Activated naive CD8-positive, alpha-beta T cell treated with anti-CD3 and anti-CD28 coated beads, Interleukin-2, amount 50 U/mL, for 24 hours (primary cell): ENCODE results near the gene TMEM222.

Source experiments
- ATAC-seq: fragments of 150-1000 bp; cut with Tn5 transposase; one replicate; pipeline ENCODE4 v1.10.0; 2021
- DNase-seq: peaks from one replicate; pipeline ENCODE4 v3.0.0; 2021
- H3K27ac Mint-ChIP-seq: one replicate; pipeline ENCODE4 v1.8.0; 2021; ENCODE audit warnings: mild to moderate bottlenecking, mixed read lengths
- H3K27me3 Mint-ChIP-seq: one replicate; pipeline ENCODE4 v1.8.0; 2021; ENCODE audit warnings: mixed read lengths
- H3K36me3 Mint-ChIP-seq: one replicate; pipeline ENCODE4 v1.8.0; 2021; ENCODE audit warnings: low read depth, mixed read lengths
- H3K4me1 Mint-ChIP-seq: one replicate; pipeline ENCODE4 v1.8.0; 2021; ENCODE audit warnings: mixed read lengths
- H3K4me3 Mint-ChIP-seq: one replicate; pipeline ENCODE4 v1.8.0; 2021; ENCODE audit warnings: mild to moderate bottlenecking, moderate library complexity, mixed read lengths
- H3K9me3 Mint-ChIP-seq: one replicate; pipeline ENCODE4 v1.8.0; 2021; ENCODE audit warnings: mixed read lengths

The TMEM222 gene

GRCh38 chr1:27322569-27323240 lies 742 bp downstream of the TMEM222 start:
- DNase-seq = no peak
- Mint-ChIP-seq H3K36me3 (peaks cover 26% of the 10 kb centered on the region), H3K9me3 (no peaks in the 10 kb centered on the region), H3K27me3 (no peaks in the 10 kb centered on the region), H3K4me1 (peaks cover 48% of the 10 kb centered on the region), H3K27ac (peak overlapping the region; percentile 96), H3K4me3 (peak overlapping the region; percentile 96)
- ATAC-seq = no peak

- ATAC-seq (no peak), DNase-seq (no peak)
- Mint-ChIP-seq H3K27me3 (no peaks in the 10 kb centered on the region), H3K36me3 (peaks cover 26% of the 10 kb centered on the region), H3K27ac (no peak overlapping the region), H3K4me3 (no peak overlapping the region), H3K4me1 (peaks cover 61% of the 10 kb centered on the region), H3K9me3 (no peaks in the 10 kb centered on the region)
Measured at GRCh38 chr1:27325286-27325685, 3.3 kb downstream of the TMEM222 start.

- Mint-ChIP-seq H3K4me1 (peaks cover 56% of the 10 kb centered on the region), H3K4me3 (no peak overlapping the region), H3K36me3 (peaks cover 21% of the 10 kb centered on the region), H3K27me3 (no peaks in the 10 kb centered on the region), H3K27ac (peak overlapping the region; percentile 43), H3K9me3 (no peaks in the 10 kb centered on the region)
- DNase-seq (no peak), ATAC-seq (no peak)
Measured at GRCh38 chr1:27327964-27328363, 6.0 kb downstream of the TMEM222 start.

DNA sequence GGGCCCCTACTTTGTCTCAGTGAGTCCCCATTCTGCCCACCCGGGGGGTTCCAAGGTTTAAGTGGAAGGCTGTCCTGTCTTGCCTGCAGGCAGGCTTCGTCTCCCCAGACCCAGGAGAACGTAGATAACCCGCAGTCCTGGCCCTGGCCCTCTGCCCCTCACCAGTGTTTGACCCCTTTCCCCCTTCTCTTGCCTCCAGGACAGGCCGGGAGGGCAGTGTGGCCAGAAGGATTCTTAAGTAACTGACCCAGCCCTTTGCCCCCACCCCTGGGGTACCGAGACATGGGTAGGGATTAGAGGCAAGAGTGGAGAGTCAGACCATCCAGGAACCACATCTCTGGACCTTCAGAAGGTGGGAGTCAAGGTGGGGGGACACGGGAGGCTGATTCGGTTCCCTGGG lies 8.8 kb downstream of the TMEM222 start:
- no peak for DNase-seq
- Mint-ChIP-seq H3K36me3 (peaks cover 13% of the 10 kb centered on the region), H3K27me3 (no peaks in the 10 kb centered on the region), H3K4me1 (peaks cover 30% of the 10 kb centered on the region), H3K9me3 (no peaks in the 10 kb centered on the region), H3K27ac (peak overlapping the region; percentile 2), H3K4me3 (no peak overlapping the region)
- ATAC-seq = no peak

GRCh38 chr1:27331426-27331825 lies 9.5 kb downstream of the TMEM222 start:
- Mint-ChIP-seq H3K9me3 (no peaks in the 10 kb centered on the region), H3K27me3 (no peaks in the 10 kb centered on the region), H3K4me1 (peaks cover 23% of the 10 kb centered on the region), H3K36me3 (peaks cover 14% of the 10 kb centered on the region), H3K27ac (peak overlapping the region; percentile 39), H3K4me3 (no peak overlapping the region)
- ATAC-seq (no peak), DNase-seq (no peak)

DNA sequence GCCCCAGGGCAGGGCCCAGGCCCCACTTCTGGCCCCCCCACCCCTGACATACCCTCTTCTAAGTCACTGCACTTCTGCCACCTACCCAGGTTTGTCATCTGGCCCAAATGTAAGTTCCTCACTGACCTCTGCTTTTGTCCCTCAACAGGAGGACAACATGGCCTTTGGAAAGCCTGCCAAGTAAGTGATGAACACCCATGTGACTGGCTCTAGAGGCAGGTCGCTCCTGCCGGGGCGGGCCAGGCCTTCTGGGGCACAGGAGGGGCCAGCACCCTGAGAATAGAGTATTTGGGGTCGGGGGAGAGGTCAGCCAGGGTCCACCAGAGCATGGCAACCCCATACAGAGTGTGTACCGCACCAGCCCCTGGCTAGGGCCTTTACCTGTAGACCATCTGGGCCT lies 10.0 kb downstream of the TMEM222 start:
- Mint-ChIP-seq H3K27ac (no peak overlapping the region), H3K36me3 (peaks cover 14% of the 10 kb centered on the region), H3K4me3 (no peak overlapping the region), H3K4me1 (peaks cover 19% of the 10 kb centered on the region), H3K27me3 (no peaks in the 10 kb centered on the region), H3K9me3 (no peaks in the 10 kb centered on the region)
- no peak for DNase-seq
- ATAC-seq = no peak

DNA sequence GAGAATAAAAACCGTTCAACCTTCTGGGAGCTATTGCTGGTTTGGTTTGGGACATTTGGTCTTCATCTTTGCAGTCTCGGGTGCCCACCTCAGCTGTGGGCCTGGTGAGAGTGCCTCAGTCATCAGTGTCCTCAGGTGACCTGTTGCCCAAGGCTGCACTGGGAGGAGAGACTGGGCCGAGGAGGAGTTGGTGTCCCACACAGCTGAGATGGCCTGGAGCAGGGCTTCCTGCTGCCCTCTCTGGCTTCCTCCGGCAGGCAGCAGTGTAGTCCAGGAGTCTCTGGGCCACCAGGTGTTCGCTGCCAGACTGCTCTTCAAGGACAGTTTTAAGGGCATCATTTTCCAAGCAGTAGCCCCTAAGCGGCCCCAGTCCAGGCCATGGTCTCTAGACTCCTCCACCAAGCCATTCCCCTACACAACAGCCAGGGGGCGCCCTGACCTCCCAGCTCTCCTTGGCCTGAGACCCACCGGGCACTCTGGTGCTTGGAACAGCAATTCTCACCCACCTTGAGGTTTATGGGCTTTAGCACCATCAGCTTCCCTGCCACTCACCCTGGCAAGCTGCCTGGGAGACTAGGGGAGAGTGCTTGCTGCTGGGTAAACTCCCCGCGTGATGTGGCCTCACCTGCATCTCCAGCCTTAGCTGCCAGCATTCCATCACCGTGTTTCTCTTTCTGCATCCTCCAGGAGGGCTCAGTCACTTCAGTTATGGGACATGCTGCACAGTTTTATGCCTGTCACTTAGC lies 10.7 kb downstream of the TMEM222 start:
- DNase-seq (peak; percentile 69), ATAC-seq (peak; percentile 71)
- Mint-ChIP-seq H3K27ac (no peak overlapping the region), H3K27me3 (no peaks in the 10 kb centered on the region), H3K4me1 (peaks cover 18% of the 10 kb centered on the region), H3K36me3 (peaks cover 12% of the 10 kb centered on the region), H3K9me3 (no peaks in the 10 kb centered on the region), H3K4me3 (no peak overlapping the region)

- Mint-ChIP-seq H3K27me3 (no peaks in the 10 kb centered on the region), H3K27ac (no peak overlapping the region), H3K4me1 (peaks cover 9% of the 10 kb centered on the region), H3K36me3 (peaks cover 12% of the 10 kb centered on the region), H3K9me3 (no peaks in the 10 kb centered on the region), H3K4me3 (no peak overlapping the region)
- ATAC-seq (no peak), DNase-seq (no peak)
Measured at GRCh38 chr1:27333717-27334279, 11.8 kb downstream of the TMEM222 start.

- ATAC-seq (no peak), DNase-seq (no peak)
- Mint-ChIP-seq H3K36me3 (peaks cover 14% of the 10 kb centered on the region), H3K27ac (no peak overlapping the region), H3K27me3 (no peaks in the 10 kb centered on the region), H3K4me3 (no peak overlapping the region), H3K9me3 (no peaks in the 10 kb centered on the region), H3K4me1 (peaks cover 21% of the 10 kb centered on the region)
Measured at GRCh38 chr1:27335506-27336422, 13.8 kb downstream of the TMEM222 start.

GRCh38 chr1:27336756-27337155 lies 14.8 kb downstream of the TMEM222 start:
- H3K27ac Mint-ChIP-seq = no peak overlapping the region
- H3K9me3 Mint-ChIP-seq = no peaks in the 10 kb centered on the region
- H3K27me3 Mint-ChIP-seq = no peaks in the 10 kb centered on the region
- peaks cover 14% of the 10 kb centered on the region for H3K36me3 Mint-ChIP-seq
- no peak for ATAC-seq
- H3K4me1 Mint-ChIP-seq = peaks cover 30% of the 10 kb centered on the region
- DNase-seq = no peak
- H3K4me3 Mint-ChIP-seq = no peak overlapping the region

- Mint-ChIP-seq H3K4me3 (no peak overlapping the region), H3K4me1 (peaks cover 44% of the 10 kb centered on the region), H3K36me3 (peaks cover 14% of the 10 kb centered on the region), H3K27me3 (no peaks in the 10 kb centered on the region), H3K27ac (peak overlapping the region; percentile 47), H3K9me3 (no peaks in the 10 kb centered on the region)
- DNase-seq (no peak), ATAC-seq (no peak)
Measured at GRCh38 chr1:27338751-27339150, 16.8 kb downstream of the TMEM222 start.

GRCh38 chr1:27339213-27339612 lies 17.2 kb downstream of the TMEM222 start:
- Mint-ChIP-seq H3K4me3 (no peak overlapping the region), H3K4me1 (peaks cover 49% of the 10 kb centered on the region), H3K27ac (peak overlapping the region; percentile 47), H3K36me3 (peaks cover 11% of the 10 kb centered on the region), H3K9me3 (no peaks in the 10 kb centered on the region), H3K27me3 (no peaks in the 10 kb centered on the region)
- ATAC-seq (no peak), DNase-seq (no peak)

GRCh38 chr1:27341525-27342252 lies 19.7 kb downstream of the TMEM222 start, which contains the start of gene SYTL1:
SYTL1 (plus strand) TSS chr1:27342022; CDS start chr1:27345335, 3,313 bp downstream.
- H3K36me3 Mint-ChIP-seq = peaks cover 6% of the 10 kb centered on the region
- H3K27me3 Mint-ChIP-seq = no peaks in the 10 kb centered on the region
- no peaks in the 10 kb centered on the region for H3K9me3 Mint-ChIP-seq
- DNase-seq (peak; percentile 72), ATAC-seq (peak; percentile 79)
- H3K4me1 Mint-ChIP-seq = peaks cover 52% of the 10 kb centered on the region
- H3K4me3 Mint-ChIP-seq = peak within 1 kb of the TSS; percentile 84
- peak within 1 kb of the TSS; percentile 85 for H3K27ac Mint-ChIP-seq

- H3K9me3 Mint-ChIP-seq = no peaks in the 10 kb centered on the region
- H3K27me3 Mint-ChIP-seq = no peaks in the 10 kb centered on the region
- ATAC-seq = peak; percentile 55
- H3K4me1 Mint-ChIP-seq = peaks cover 54% of the 10 kb centered on the region
- H3K27ac Mint-ChIP-seq = peak overlapping the region; percentile 85
- DNase-seq = no peak
- peaks cover 5% of the 10 kb centered on the region for H3K36me3 Mint-ChIP-seq
- H3K4me3 Mint-ChIP-seq = peak overlapping the region; percentile 84
Measured at GRCh38 chr1:27342391-27342777, 20.4 kb downstream of the TMEM222 start.
